ENCODE results near the gene PCDHGC3. TPM values are rescaled to one million over a fixed set of nuclear protein-coding genes. Genes with fewer than 3 reads are reported as not detected.

PCDHGC3 gene
- total RNA-seq, 1 donor from 2014 or later = 20.8 TPM

- no peak for DNase-seq (ENCODE audit: low spot score in 2 of 2)
- FAIRE-seq = no peak
Measured at GRCh38 chr5:141519605-141520565, 44.1 kb downstream of the PCDHGC3 start.

- peak; percentile 77 for FAIRE-seq
- peak in 1 of 2 donors; percentile 45 for DNase-seq (ENCODE audit: low spot score in 2 of 2)
Measured at GRCh38 chr5:141521244-141521781, 45.5 kb downstream of the PCDHGC3 start.

DNA sequence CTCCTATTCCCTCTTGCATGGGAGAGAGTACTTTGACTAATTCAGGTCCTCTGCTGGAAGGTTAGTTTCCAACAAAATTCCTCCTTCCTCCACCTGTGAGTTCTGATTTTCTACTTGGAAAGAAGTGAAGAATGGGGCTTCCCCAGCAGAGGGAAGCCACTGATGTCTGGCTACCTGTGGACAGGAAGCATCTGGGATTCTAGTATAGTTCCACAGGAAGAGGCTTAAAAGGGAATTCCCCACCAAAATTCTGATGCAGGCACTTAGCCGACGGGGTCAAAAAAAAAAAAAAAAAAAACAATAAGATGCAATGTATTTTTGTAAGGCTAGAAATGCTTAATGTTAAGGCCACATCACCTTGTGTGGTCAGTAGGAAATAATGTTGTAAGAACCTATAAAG, 46.5 kb downstream of the PCDHGC3 start:
- no peak for FAIRE-seq
- DNase-seq (ENCODE audit: low spot score in 2 of 2) = no peak

DNA sequence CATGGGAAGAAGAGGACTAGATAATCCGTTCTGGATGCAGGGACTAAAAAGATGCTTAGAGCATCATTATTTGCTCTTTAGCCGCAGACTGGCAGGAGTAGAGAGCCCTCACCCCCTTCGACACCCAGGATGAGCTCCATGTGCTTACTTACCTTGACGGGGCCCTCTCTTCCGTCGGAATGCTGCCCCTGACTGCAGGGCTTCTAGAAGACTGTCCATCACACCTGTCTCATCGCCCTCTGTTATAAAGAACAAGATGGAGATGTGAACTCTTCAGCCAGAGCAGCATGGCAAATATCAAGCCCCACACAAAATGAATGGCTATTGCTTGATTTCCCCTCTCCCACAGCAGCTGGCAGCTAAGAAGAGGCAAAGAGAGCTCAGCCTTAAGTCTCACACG, 48.2 kb downstream of the PCDHGC3 start:
- FAIRE-seq (no peak), DNase-seq (ENCODE audit: low spot score in 2 of 2) (no peak)

DNA sequence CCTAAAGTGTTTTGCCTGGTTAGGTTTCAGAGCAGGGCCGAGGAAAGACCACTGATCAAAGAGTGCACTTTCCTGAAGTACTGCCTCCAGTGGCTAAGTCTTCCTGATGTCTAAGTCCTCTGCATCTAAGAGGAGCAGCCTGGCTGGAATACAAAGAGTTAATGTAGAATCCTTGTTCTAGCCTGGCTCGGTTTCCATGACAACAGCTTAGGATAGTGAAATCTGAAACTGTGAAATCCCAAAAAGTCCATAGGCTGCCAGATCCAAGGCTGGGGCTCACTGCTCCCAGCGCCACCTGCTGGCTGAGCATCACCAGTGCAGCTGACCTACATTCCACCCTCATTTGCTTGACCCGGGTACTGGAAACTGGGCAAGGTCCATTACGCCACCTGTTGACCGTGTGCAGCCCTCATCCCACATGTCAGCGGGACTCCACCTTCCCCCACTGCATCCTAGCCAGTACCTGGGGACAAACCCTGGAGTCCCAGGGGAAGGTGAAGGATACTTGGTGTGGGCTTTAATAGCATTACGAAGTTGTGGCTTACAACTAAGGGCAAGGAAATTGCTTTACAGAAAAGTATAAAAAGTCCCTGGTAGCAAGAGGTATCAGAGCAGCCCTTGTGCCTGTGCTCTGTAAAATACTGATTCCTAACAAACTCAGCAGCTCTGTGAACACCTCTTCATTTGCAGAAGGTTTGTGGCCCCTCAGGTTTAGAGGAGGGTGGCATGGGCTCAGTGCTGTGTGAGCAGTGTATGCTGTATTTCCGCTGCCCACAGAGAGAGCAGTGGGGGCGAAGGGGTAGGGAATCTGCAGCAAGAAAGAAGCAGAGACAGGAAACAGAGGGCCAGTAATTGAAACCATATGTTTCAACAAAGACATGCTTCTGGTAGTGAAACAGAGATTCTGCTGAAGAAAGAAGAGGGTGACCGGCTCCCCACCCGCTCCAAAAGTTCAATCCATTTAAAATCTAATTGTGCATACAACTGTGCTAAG, 49.1 kb downstream of the PCDHGC3 start:
- peak; percentile 52 to 73 for DNase-seq (ENCODE audit: low spot score in 2 of 2)
- no peak for FAIRE-seq

- DNase-seq (ENCODE audit: low spot score in 2 of 2) (no peak), FAIRE-seq (no peak)
Measured at GRCh38 chr5:141525653-141526052, 49.9 kb downstream of the PCDHGC3 start.

GRCh38 chr5:141527426-141527825, 51.7 kb downstream of the PCDHGC3 start:
- FAIRE-seq = no peak
- DNase-seq (ENCODE audit: low spot score in 2 of 2) = no peak

Other genes with a start within 250 kb of the PCDHGC3 start
- 18.3 TPM for gene PCDHB15, start 230.6 kb upstream of the PCDHGC3 start, total RNA-seq
- gene SLC25A2, start 171.9 kb upstream of the PCDHGC3 start, total RNA-seq = not detected
- 119 TPM for gene TAF7, start 155.2 kb upstream of the PCDHGC3 start, total RNA-seq
- 3.3 TPM for gene PCDHGA1, start 145.5 kb upstream of the PCDHGC3 start, total RNA-seq
- gene PCDHGA2, start 137.2 kb upstream of the PCDHGC3 start, total RNA-seq = 4.5 TPM
- 4.1 TPM for gene PCDHGA3, start 132.1 kb upstream of the PCDHGC3 start, total RNA-seq
- 6.1 TPM for gene PCDHGB1, start 125.9 kb upstream of the PCDHGC3 start, total RNA-seq
- 5.7 TPM for gene PCDHGA4, start 120.9 kb upstream of the PCDHGC3 start, total RNA-seq
- 6.1 TPM for gene PCDHGB2, start 116.0 kb upstream of the PCDHGC3 start, total RNA-seq
- gene PCDHGA5, start 111.8 kb upstream of the PCDHGC3 start, total RNA-seq = 5.7 TPM
- 8.2 TPM for gene PCDHGB3, start 105.7 kb upstream of the PCDHGC3 start, total RNA-seq
- 9.0 TPM for gene PCDHGA6, start 102.1 kb upstream of the PCDHGC3 start, total RNA-seq
- 4.9 TPM for gene PCDHGA7, start 93.2 kb upstream of the PCDHGC3 start, total RNA-seq
- gene PCDHGB4, start 88.3 kb upstream of the PCDHGC3 start, total RNA-seq = 8.6 TPM
- 5.7 TPM for gene PCDHGA8, start 83.3 kb upstream of the PCDHGC3 start, total RNA-seq
- 13.0 TPM for gene PCDHGB5, start 78.0 kb upstream of the PCDHGC3 start, total RNA-seq
- gene PCDHGA9, start 73.2 kb upstream of the PCDHGC3 start, total RNA-seq = 6.9 TPM
- gene PCDHGB6, start 67.9 kb upstream of the PCDHGC3 start, total RNA-seq = 9.8 TPM
- gene PCDHGA10, start 63.0 kb upstream of the PCDHGC3 start, total RNA-seq = 9.8 TPM
- gene PCDHGB7, start 58.3 kb upstream of the PCDHGC3 start, total RNA-seq = 10.6 TPM
- gene PCDHGA11, start 54.9 kb upstream of the PCDHGC3 start, total RNA-seq = 10.6 TPM
- gene PCDHGA12, start 45.5 kb upstream of the PCDHGC3 start, total RNA-seq = 3.7 TPM
- gene PCDHGC4, start 9.1 kb downstream of the PCDHGC3 start, total RNA-seq = 65.2 TPM
- gene PCDHGC5, start 13.1 kb downstream of the PCDHGC3 start, total RNA-seq = 4.9 TPM
- 22.4 TPM for gene DIAPH1, start 143.0 kb downstream of the PCDHGC3 start, total RNA-seq
- 44.8 TPM for gene HDAC3, start 160.9 kb downstream of the PCDHGC3 start, total RNA-seq
- 7.3 TPM for gene RELL2, start 161.0 kb downstream of the PCDHGC3 start, total RNA-seq
- gene FCHSD1, start 175.5 kb downstream of the PCDHGC3 start, total RNA-seq = 0.82 TPM
- gene ARAP3, start 206.3 kb downstream of the PCDHGC3 start, total RNA-seq = 2.4 TPM